ENCODE measurements around the gene SETD1B.

DNA sequence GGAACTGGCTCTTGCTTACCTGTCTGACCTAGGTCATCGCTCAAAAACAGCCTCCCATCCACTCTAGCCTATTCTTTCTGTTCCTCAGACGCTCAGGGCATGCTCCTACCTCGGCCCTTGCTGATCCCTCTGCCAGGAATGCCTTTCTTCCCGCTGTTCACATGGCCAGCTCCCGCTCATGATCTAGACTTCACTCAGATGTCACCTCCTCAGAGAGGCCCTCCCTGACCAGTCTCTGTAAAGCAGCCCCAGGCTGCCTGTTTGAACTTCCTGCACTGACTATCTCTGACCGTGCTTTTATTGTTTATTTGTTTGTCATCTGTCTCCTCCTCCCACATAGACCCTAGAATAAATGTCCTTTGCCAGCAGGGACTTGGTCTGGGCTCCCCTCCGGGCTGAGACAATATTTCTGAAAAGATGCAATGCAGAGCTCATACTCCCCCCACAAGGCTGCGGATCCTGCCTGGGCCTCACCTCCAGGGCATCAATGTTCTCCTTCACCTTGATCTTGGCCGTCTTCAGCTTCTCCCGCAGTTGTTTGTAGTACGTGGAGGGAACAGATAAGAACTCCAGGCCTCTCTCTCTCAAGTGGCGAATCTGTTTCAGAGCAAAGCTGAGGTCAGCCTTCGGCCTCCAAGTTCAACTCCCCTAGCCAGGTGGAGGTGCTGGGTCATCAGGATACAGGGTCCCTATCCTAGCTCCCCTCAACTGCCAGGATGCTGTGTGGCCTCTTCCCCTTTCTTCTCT is 39.6 kb downstream of the SETD1B start:
- no peak for TF ChIP-seq POLR2A (IDR thresholded peaks at IDR 0.05; ENCODE audit: low read depth, low read length)
- no peak for TF ChIP-seq POLR2AphosphoS5 (IDR thresholded peaks at IDR 0.05; ENCODE audit: low read depth, low read length)
- no peak for TF ChIP-seq TAF1 (IDR thresholded peaks at IDR 0.05; ENCODE audit: borderline replicate concordance, low read depth, low read length)

Data from GM12892 (cell line).